Caco-2 (cell line): ENCODE results near the gene MEA1. TPM values are rescaled to one million over a fixed set of nuclear protein-coding genes. Genes with fewer than 3 reads are reported as not detected.
"Not testable (repeated sequence)": the region's sequence is repeated elsewhere in the genome, so short reads cannot be mapped to it uniquely, and the experiment has no call there.

Source experiments
- BruUV-seq: library from RNA; stranded (reverse); fragments of 400-500 nt; replicated peaks from 2 replicates; lab custom pipeline; 2021; lab: Mats Ljungman, UMichigan
- CTCF ChIA-PET: fragments of 300-600 bp; sonication (Branson Sonifier 250); formaldehyde crosslinking; loops from one replicate; lab custom pipeline; 2022; ENCODE audit warnings: antibody characterized with exemption; lab: Charles Lee
- POLR2A ChIA-PET: fragments of 300-600 bp; sonication (Branson Sonifier 250); formaldehyde crosslinking; loops from one replicate; lab custom pipeline; 2022; ENCODE audit warnings: antibody characterized with exemption; lab: Charles Lee
- DNase-seq, 2 experiments: peaks; one replicate each; pipeline versions ENCODE4 v3.0.0 to v3.0.0-alpha.2; 2020 to 2022
- H3K27me3 ChIP-seq: replicated peaks from 2 replicates; pipeline ENCODE4 v1.6.0; 2011; ENCODE audit warnings: low read length; ENCODE audit not compliant: control insufficient read depth, insufficient read depth
- H3K36me3 ChIP-seq: 2 replicates; pipeline ENCODE4 v1.5.1; 2011; ENCODE audit warnings: low read length; ENCODE audit not compliant: control insufficient read depth, insufficient read depth
- H3K4me1 ChIP-seq: fragments of 250-450 bp; sonication (Bioruptor Pico); 2 replicates; pipeline ENCODE4 v1.5.1; 2020; ENCODE audit warnings: mild to moderate bottlenecking
- H3K4me3 ChIP-seq: 2 replicates; pipeline ENCODE4 v1.5.1; 2011; ENCODE audit warnings: low read depth, mild to moderate bottlenecking, control low read depth, low read length
- H3K9me3 ChIP-seq: fragments of 250-450 bp; sonication (Bioruptor Pico); 2 replicates; pipeline ENCODE4 v1.5.1; 2020; ENCODE audit warnings: mild to moderate bottlenecking, moderate library complexity
- H3K27ac Mint-ChIP-seq: one replicate; pipeline ENCODE4 v1.8.0; 2022; ENCODE audit warnings: mixed read lengths; ENCODE audit not compliant: unreplicated experiment
- H3K27me3 Mint-ChIP-seq: one replicate; pipeline ENCODE4 v1.8.0; 2022; ENCODE audit warnings: mixed read lengths; ENCODE audit not compliant: insufficient read depth, unreplicated experiment
- H3K36me3 Mint-ChIP-seq: one replicate; pipeline ENCODE4 v1.8.0; 2022; ENCODE audit warnings: mild to moderate bottlenecking, mixed read lengths; ENCODE audit not compliant: insufficient read depth, unreplicated experiment
- H3K4me1 Mint-ChIP-seq: one replicate; pipeline ENCODE4 v1.8.0; 2022; ENCODE audit warnings: low read depth, mixed read lengths; ENCODE audit not compliant: unreplicated experiment
- H3K4me3 Mint-ChIP-seq: one replicate; pipeline ENCODE4 v1.8.0; 2022; ENCODE audit warnings: mild to moderate bottlenecking, moderate library complexity, mixed read lengths; ENCODE audit not compliant: unreplicated experiment
- H3K9me3 Mint-ChIP-seq: one replicate; pipeline ENCODE4 v1.8.0; 2022; ENCODE audit warnings: mixed read lengths; ENCODE audit not compliant: unreplicated experiment
- CTCF ChIP-seq, 2 experiments: fragments of 200-600 bp in 1 of 2; IDR thresholded peaks; 1 replicate in 1 of 2; 2 replicates in 1 of 2; pipeline versions ENCODE4 v1.5.1 to v1.8.0; 2011 to 2022; ENCODE audit warnings: antibody characterized with exemption in 1 of 2, control low read depth in 1 of 2, inconsistent platforms in 1 of 2, low read depth in 1 of 2, low read length in 1 of 2, mild to moderate bottlenecking in 1 of 2, moderate library complexity in 1 of 2; ENCODE audit not compliant: insufficient read depth in 1 of 2, severe bottlenecking in 1 of 2, unreplicated experiment in 1 of 2
- intact Hi-C: fragments of 100-400 bp; cut with micrococcal nuclease; formaldehyde crosslinking; loops from one replicate; pipeline ENCODE4 v1.10.0; 2022; ENCODE audit not compliant: unreplicated experiment
- total RNA-seq: library from RNA; stranded (reverse); gene quantifications from 2 replicates; pipeline ENCODE4 v1.2.3, GENCODE V29; 2022

The MEA1 gene
- total RNA-seq, 1 experiment from 2014 or later: 62.3 TPM

GRCh38 chr6:43006251-43006650, 7.5 kb downstream of the MEA1 start:
- Histone ChIP-seq H3K36me3 (peaks cover 3% of the 10 kb centered on the region), H3K4me3 (no peak overlapping the region), H3K27me3 (no peaks in the 10 kb centered on the region), H3K9me3 (no peaks in the 10 kb centered on the region), H3K4me1 (no peaks in the 10 kb centered on the region)
- DNase-seq: no peak
- Mint-ChIP-seq H3K9me3 (no peaks in the 10 kb centered on the region), H3K4me1 (no peaks in the 10 kb centered on the region), H3K4me3 (no peak overlapping the region), H3K27me3 (no peaks in the 10 kb centered on the region), H3K27ac (no peak overlapping the region), H3K36me3 (peaks cover 46% of the 10 kb centered on the region)
- POLR2A ChIA-PET: interaction anchor here (0.6 kb wide), 1 partner anchor 77 kb away, joined by 3 read pairs; no protein-coding TSS in a partner anchor
- BruUV-seq: no TSS peak
- no peak for TF ChIP-seq CTCF (IDR thresholded peaks at IDR 0.05; ENCODE audit: insufficient read depth in 1 of 2, low read depth in 1 of 2, low read length in 1 of 2, severe bottlenecking in 1 of 2, unreplicated experiment in 1 of 2)
- intact Hi-C loops: no loop called here
- CTCF ChIA-PET: no interaction called here

GRCh38 chr6:43005844-43006243, 7.9 kb downstream of the MEA1 start:
- no peak overlapping the region for H3K27ac Mint-ChIP-seq
- Histone ChIP-seq H3K9me3 (no peaks in the 10 kb centered on the region), H3K4me1 (no peaks in the 10 kb centered on the region), H3K4me3 (no peak overlapping the region), H3K36me3 (peaks cover 3% of the 10 kb centered on the region), H3K27me3 (no peaks in the 10 kb centered on the region)
- intact Hi-C loops: no loop called here
- no TSS peak for BruUV-seq
- POLR2A ChIA-PET: interaction anchor here (0.6 kb wide), 1 partner anchor 76 kb away, joined by 3 read pairs; no protein-coding TSS in a partner anchor
- H3K4me1 Mint-ChIP-seq: no peaks in the 10 kb centered on the region
- H3K4me3 Mint-ChIP-seq: no peak overlapping the region
- H3K27me3 Mint-ChIP-seq: no peaks in the 10 kb centered on the region
- peaks cover 42% of the 10 kb centered on the region for H3K36me3 Mint-ChIP-seq
- H3K9me3 Mint-ChIP-seq: no peaks in the 10 kb centered on the region
- TF ChIP-seq CTCF (IDR thresholded peaks at IDR 0.05; ENCODE audit: insufficient read depth in 1 of 2, low read depth in 1 of 2, low read length in 1 of 2, severe bottlenecking in 1 of 2, unreplicated experiment in 1 of 2): no peak
- CTCF ChIA-PET: no interaction called here
- no peak for DNase-seq

GRCh38 chr6:43001843-43002242, 11.9 kb downstream of the MEA1 start:
- no peaks in the 10 kb centered on the region for H3K36me3 ChIP-seq
- intact Hi-C loops: no loop called here

GRCh38 chr6:42998205-42998604, 15.5 kb downstream of the MEA1 start:
- H3K4me3 Mint-ChIP-seq, H3K36me3 ChIP-seq, POLR2A ChIA-PET, H3K27me3 Mint-ChIP-seq, H3K36me3 Mint-ChIP-seq, BruUV-seq, H3K4me3 ChIP-seq, H3K27me3 ChIP-seq, DNase-seq, H3K9me3 ChIP-seq, H3K9me3 Mint-ChIP-seq, H3K27ac Mint-ChIP-seq, H3K4me1 Mint-ChIP-seq, intact Hi-C loops, H3K4me1 ChIP-seq: not testable (repeated sequence)
- CTCF ChIA-PET: interaction anchor here (0.7 kb wide), 1 partner anchor 96 kb away, joined by 10 read pairs; no protein-coding TSS in a partner anchor

More at GRCh38 chr6:43001843-43002242, 11.9 kb downstream of the MEA1 start:
- CTCF ChIA-PET: interaction anchor here (0.6 to 0.7 kb wide), 2 partner anchors 96 to 1471 kb away, joined by 4 to 8 read pairs; no protein-coding TSS in a partner anchor
- Histone ChIP-seq H3K4me3 (no peak overlapping the region), H3K27me3 (no peaks in the 10 kb centered on the region), H3K4me1 (no peaks in the 10 kb centered on the region), H3K9me3 (no peaks in the 10 kb centered on the region)
- Mint-ChIP-seq H3K27ac (no peak overlapping the region), H3K4me1 (no peaks in the 10 kb centered on the region), H3K4me3 (no peak overlapping the region), H3K27me3 (no peaks in the 10 kb centered on the region), H3K36me3 (peaks cover 18% of the 10 kb centered on the region), H3K9me3 (no peaks in the 10 kb centered on the region)
- DNase-seq: no peak
- POLR2A ChIA-PET: interaction anchor here (1.0 kb wide), 1 partner anchor 11 kb away, joined by 6 read pairs; no protein-coding TSS in a partner anchor
- no peak for TF ChIP-seq CTCF (IDR thresholded peaks at IDR 0.05; ENCODE audit: insufficient read depth in 1 of 2, low read depth in 1 of 2, low read length in 1 of 2, severe bottlenecking in 1 of 2, unreplicated experiment in 1 of 2)
- BruUV-seq: no TSS peak
